NCI-H226 (cell line): ENCODE results near the gene C2CD5.
"Not testable (repeated sequence)": the region's sequence is repeated elsewhere in the genome, so short reads cannot be mapped to it uniquely, and the experiment has no call there.

Source experiments
- DNase-seq: peaks from one replicate; pipeline ENCODE4 v3.0.0-alpha.2; 2015

The C2CD5 gene, protein sequence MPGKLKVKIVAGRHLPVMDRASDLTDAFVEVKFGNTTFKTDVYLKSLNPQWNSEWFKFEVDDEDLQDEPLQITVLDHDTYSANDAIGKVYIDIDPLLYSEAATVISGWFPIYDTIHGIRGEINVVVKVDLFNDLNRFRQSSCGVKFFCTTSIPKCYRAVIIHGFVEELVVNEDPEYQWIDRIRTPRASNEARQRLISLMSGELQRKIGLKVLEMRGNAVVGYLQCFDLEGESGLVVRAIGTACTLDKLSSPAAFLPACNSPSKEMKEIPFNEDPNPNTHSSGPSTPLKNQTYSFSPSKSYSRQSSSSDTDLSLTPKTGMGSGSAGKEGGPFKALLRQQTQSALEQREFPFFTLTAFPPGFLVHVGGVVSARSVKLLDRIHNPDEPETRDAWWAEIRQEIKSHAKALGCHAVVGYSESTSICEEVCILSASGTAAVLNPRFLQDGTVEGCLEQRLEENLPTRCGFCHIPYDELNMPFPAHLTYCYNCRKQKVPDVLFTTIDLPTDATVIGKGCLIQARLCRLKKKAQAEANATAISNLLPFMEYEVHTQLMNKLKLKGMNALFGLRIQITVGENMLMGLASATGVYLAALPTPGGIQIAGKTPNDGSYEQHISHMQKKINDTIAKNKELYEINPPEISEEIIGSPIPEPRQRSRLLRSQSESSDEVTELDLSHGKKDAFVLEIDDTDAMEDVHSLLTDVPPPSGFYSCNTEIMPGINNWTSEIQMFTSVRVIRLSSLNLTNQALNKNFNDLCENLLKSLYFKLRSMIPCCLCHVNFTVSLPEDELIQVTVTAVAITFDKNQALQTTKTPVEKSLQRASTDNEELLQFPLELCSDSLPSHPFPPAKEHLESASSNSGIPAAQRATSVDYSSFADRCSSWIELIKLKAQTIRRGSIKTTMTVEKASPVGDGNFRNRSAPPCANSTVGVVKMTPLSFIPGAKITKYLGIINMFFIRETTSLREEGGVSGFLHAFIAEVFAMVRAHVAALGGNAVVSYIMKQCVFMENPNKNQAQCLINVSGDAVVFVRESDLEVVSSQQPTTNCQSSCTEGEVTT

GRCh38 chr12:22544038-22544979 lies at the start of gene C2CD5:
C2CD5 (minus strand) TSS chr12:22544542; CDS start chr12:22544150, 392 bp downstream.
- peak; percentile 97 for DNase-seq

GRCh38 chr12:22593864-22594263 lies 49.5 kb upstream of the C2CD5 start:
- no peak for DNase-seq

DNA sequence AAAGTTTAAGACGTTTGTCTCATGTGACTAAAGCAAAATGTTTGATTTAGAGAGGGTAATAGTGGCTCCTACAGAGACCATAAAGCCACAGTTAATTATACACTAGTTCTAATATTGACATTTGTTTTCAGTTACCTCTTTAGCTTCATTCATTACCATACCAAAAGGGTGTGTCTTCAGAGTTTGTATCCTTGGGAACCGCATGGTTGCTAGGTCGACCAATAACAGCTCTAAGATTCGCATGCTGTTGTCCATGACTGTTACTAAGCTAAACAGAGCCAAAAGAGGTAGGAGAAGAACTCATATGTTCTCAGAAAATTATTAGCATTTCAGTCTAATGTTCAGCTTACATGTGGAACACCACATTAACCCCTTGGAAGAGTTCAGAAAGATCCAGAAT lies 44.5 kb upstream of the C2CD5 start:
- no peak for DNase-seq

GRCh38 chr12:22578328-22578727 lies 34.0 kb upstream of the C2CD5 start:
- no peak for DNase-seq

GRCh38 chr12:22577667-22578066 lies 33.3 kb upstream of the C2CD5 start:
- peak; percentile 15 for DNase-seq

DNA sequence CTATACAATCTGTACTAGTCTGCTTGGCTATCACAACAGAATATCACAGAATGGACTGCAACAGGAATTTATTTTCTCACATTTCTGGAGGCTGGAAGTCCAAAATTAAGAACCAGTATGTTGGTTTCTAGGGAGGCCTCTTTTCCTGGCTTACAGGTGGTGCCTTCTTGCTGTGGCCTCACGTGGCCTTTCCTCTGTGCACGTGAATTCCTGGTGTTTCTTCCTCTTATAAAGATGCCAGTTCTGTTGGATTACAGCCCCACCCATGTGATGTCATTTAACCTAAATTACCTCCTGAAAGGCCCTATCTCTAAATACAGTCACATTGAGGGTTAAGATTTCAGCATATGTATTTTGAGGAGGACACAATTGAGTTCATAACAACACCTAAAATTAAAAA lies 32.1 kb upstream of the C2CD5 start:
- DNase-seq: no peak

DNA sequence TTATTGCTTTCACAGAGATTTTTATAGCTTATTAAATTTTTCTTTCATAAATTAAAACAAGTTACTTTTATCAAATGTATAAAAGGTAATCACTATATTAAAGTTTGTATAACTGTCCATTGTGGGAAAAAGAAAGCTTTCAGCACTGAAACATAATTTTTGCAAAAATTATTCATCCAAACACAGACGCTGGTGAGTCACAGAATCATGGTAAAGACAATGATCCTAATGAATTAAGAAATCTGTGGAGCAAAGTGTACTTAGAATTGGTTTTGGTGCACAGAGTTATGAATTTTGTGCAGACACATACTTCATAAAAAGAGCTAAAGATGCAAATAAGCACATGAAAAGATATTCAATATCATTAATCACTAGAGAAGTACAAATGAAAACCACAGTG lies 31.7 kb upstream of the C2CD5 start:
- no peak for DNase-seq

GRCh38 chr12:22574921-22575320 lies 30.6 kb upstream of the C2CD5 start:
- DNase-seq: no peak

DNA sequence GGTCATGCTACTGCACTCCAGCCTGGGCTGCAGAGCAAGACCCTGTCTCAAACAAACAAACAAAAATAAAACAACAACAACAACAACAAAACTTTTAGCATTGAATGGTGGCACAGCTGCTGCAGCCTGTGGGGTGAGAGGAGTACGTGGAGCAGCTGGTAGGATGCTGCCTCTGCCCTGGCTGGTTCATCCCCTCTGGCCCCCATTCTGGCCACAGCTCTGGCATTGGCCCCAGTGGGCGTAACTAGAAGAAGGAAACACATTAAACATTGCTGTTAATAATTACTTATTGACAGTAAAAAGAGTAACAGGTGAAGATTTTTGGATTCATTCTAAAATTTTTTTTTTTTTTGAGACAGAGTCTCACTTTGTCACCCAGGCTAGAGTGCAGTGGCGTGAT lies 28.8 kb upstream of the C2CD5 start:
- no peak for DNase-seq

- DNase-seq: no peak
Observed at GRCh38 chr12:22569253-22569652, 24.9 kb upstream of the C2CD5 start.

DNA sequence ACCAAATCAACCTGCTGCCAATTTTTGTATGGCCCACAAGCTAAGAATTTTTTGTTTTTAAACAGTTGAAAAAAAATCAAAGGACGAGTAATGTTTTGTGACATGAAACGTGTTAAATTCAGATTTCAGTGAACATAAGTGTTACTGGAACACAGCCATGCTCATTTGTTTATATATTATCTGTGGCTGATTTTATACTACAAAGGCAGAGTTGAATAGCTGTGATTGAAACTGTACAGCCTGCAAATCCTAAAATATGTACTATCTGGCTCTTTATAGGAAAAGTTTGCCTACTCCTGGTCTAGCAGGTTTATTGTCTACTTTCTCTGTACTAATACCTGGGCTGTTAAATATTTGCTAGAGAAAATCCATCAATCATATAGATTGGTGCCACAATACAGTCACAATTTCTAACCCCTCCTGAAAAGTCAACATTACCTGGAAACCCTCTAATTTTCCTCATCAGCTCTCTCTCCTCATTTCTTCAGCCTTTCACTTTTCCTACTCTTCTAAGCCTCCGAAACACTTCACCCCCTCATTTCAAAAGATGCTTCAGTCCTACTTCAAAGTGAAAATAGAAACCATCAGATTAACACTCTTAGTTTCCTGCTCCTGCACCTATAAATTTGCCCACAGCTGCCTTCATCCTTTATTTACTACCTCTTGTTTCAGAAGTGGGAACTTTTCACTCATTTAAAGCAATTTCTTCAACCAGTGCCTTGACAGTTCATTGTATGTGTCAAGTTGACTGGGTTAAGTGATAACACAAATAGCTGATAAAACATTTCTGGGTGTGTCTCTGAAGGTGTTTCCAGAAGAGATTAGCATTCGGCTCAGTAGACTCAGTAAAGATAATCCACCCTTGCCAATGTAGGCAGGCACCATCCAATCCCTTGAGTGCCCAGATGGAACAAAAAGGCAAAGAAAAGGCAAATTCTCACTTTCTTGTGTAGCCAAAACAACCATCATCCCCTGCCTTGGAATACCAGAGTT lies 18.0 kb upstream of the C2CD5 start:
- DNase-seq: no peak

DNA sequence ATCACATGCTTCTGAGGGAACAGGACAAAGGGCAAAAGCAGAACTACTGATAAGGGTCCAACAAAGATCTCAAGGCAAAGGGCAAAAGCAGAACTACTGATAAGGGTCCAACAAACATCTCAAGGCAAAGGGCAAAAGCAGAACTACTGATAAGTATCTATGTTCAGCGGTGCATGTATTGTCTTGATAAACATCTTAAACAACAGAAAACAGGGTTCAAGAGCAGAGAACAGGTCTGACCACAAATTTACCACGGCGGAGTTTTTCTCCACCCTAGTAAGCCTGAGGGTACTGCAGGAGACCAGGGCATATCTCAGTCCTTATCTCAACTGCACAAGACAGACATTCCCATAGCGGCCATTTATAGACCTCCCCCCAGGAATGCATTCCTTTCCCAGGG lies 10.4 kb upstream of the C2CD5 start:
- DNase-seq: not testable (repeated sequence)

GRCh38 chr12:22551624-22552023 lies 7.3 kb upstream of the C2CD5 start:
- no peak for DNase-seq

GRCh38 chr12:22545255-22545654 lies 913 bp upstream of the C2CD5 start:
- no peak for DNase-seq

- no peak for DNase-seq
Observed at GRCh38 chr12:22543246-22544037, 900 bp downstream of the C2CD5 start.

- DNase-seq: no peak
Observed at GRCh38 chr12:22541496-22542155, 2.7 kb downstream of the C2CD5 start.

DNA sequence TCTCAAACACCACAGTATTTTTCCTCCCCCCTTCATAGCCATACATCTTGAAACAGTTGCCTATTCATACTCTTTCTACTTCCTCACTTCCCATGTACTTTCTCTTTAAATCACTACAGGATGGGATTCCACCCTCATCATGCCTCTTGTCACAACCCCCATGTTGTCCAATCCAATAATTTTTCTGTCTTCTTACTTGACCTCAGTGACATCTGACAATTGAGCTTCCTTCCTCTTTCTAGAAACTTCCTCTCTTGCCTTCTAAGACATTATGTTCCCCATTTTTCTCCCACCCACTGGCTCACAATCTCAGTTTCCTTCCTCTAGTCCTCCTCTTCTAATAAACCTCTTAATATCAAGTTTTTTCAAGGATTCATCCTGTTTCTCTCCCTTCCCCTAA lies 5.3 kb downstream of the C2CD5 start:
- DNase-seq: no peak

DNA sequence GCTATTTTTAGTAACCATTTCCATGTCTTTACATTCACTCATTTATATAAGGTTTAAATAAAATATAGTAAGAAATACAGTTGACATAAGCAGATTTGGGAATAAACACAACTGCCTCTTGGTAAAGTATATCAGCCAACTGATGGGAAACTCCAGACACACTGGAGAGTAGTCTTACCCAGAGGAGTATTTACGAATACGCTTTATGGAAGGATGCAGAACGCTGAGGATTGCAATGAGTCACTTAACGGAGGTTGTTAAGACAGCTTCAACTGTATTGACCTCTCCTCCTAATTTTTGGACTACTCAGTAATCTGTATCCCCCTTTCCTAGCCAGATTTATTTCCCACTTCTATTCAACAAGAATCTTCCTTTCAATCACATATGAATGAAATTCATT lies 6.0 kb downstream of the C2CD5 start:
- no peak for DNase-seq

- no peak for DNase-seq
Observed at GRCh38 chr12:22536971-22537544, 7.3 kb downstream of the C2CD5 start.
